ENCODE measurements around the gene SERPINE2. TPM values are rescaled to one million over a fixed set of nuclear protein-coding genes. Genes with fewer than 3 reads are reported as not detected.

The SERPINE2 gene
- total RNA-seq = 32.5 TPM

- peak; percentile 37 for DNase-seq (ENCODE audit: low spot score)
Measured at GRCh38 chr2:224039080-224039769, at the start of gene SERPINE2. Gene SERPINE2 (minus strand): TSS chr2:224039286. CDS start chr2:224001900, 37,386 bp downstream.

- no peak for DNase-seq (ENCODE audit: low spot score)
Measured at GRCh38 chr2:224086226-224086914, 47.3 kb upstream of the SERPINE2 start.

GRCh38 chr2:224085811-224086210, 46.7 kb upstream of the SERPINE2 start:
- no peak for DNase-seq (ENCODE audit: low spot score)

- DNase-seq (ENCODE audit: low spot score) = no peak
Measured at GRCh38 chr2:224085246-224085645, 46.2 kb upstream of the SERPINE2 start.

- no peak for DNase-seq (ENCODE audit: low spot score)
Measured at GRCh38 chr2:224084266-224084892, 45.3 kb upstream of the SERPINE2 start.

- no peak for DNase-seq (ENCODE audit: low spot score)
Measured at GRCh38 chr2:224083638-224084037, 44.6 kb upstream of the SERPINE2 start.

- no peak for DNase-seq (ENCODE audit: low spot score)
Measured at GRCh38 chr2:224078656-224079055, 39.6 kb upstream of the SERPINE2 start.

GRCh38 chr2:224077773-224078507, 38.9 kb upstream of the SERPINE2 start:
- no peak for DNase-seq (ENCODE audit: low spot score)

GRCh38 chr2:224075588-224075987, 36.5 kb upstream of the SERPINE2 start:
- no peak for DNase-seq (ENCODE audit: low spot score)

- no peak for DNase-seq (ENCODE audit: low spot score)
Measured at GRCh38 chr2:224073676-224074075, 34.6 kb upstream of the SERPINE2 start.

GRCh38 chr2:224072541-224073188, 33.6 kb upstream of the SERPINE2 start:
- no peak for DNase-seq (ENCODE audit: low spot score)

GRCh38 chr2:224069172-224069571, 30.1 kb upstream of the SERPINE2 start:
- no peak for DNase-seq (ENCODE audit: low spot score)

GRCh38 chr2:224063298-224063648, 24.2 kb upstream of the SERPINE2 start:
- no peak for DNase-seq (ENCODE audit: low spot score)

GRCh38 chr2:224062481-224063297, 23.6 kb upstream of the SERPINE2 start:
- no peak for DNase-seq (ENCODE audit: low spot score)

- DNase-seq (ENCODE audit: low spot score) = no peak
Measured at GRCh38 chr2:224060783-224061482, 21.8 kb upstream of the SERPINE2 start.

GRCh38 chr2:224059178-224059577, 20.1 kb upstream of the SERPINE2 start:
- DNase-seq (ENCODE audit: low spot score) = no peak

- DNase-seq (ENCODE audit: low spot score) = no peak
Measured at GRCh38 chr2:224058048-224058775, 19.1 kb upstream of the SERPINE2 start.

GRCh38 chr2:224056889-224057288, 17.8 kb upstream of the SERPINE2 start:
- DNase-seq (ENCODE audit: low spot score) = no peak

- no peak for DNase-seq (ENCODE audit: low spot score)
Measured at GRCh38 chr2:224055101-224055500, 16.0 kb upstream of the SERPINE2 start.

- no peak for DNase-seq (ENCODE audit: low spot score)
Measured at GRCh38 chr2:224046752-224047151, 7.7 kb upstream of the SERPINE2 start.
